WTC11 (cell line): ENCODE results near the gene LIFR.

ENCODE experiments used
- ATF2 ChIP-seq: sonication (generic); formaldehyde crosslinking; IDR thresholded peaks from 2 replicates; pipeline ENCODE4 v1.8.1; 2022; ENCODE audit warnings: low read depth, missing genetic modification reagents, borderline replicate concordance
- ATF6 ChIP-seq: sonication (generic); formaldehyde crosslinking; IDR thresholded peaks from 2 replicates; pipeline ENCODE4 v1.8.1; 2023; ENCODE audit warnings: mild to moderate bottlenecking, missing genetic modification reagents
- CREB1 ChIP-seq: sonication (generic); formaldehyde crosslinking; IDR thresholded peaks from 2 replicates; pipeline ENCODE4 v1.8.0; 2023; ENCODE audit warnings: mild to moderate bottlenecking, missing genetic modification reagents
- CTCF ChIP-seq: fragments of 200-600 bp; IDR thresholded peaks from 2 replicates; pipeline ENCODE4 v1.8.0; 2022; ENCODE audit warnings: antibody characterized with exemption
- ETV6 ChIP-seq: sonication (generic); formaldehyde crosslinking; IDR thresholded peaks from 2 replicates; pipeline ENCODE4 v1.8.1; 2022; ENCODE audit warnings: mild to moderate bottlenecking, missing genetic modification reagents
- FOXJ3 ChIP-seq: sonication (generic); formaldehyde crosslinking; IDR thresholded peaks from 2 replicates; pipeline ENCODE4 v1.9.0; 2021; ENCODE audit warnings: missing genetic modification reagents, mild to moderate bottlenecking, borderline replicate concordance
- FOXP1 ChIP-seq: sonication (generic); formaldehyde crosslinking; IDR thresholded peaks from 2 replicates; pipeline ENCODE4 v1.8.0; 2022; ENCODE audit warnings: missing genetic modification reagents, mild to moderate bottlenecking, moderate library complexity, borderline replicate concordance
- MAX ChIP-seq: sonication (generic); formaldehyde crosslinking; IDR thresholded peaks from 2 replicates; pipeline ENCODE4 v1.8.0; 2022; ENCODE audit warnings: mild to moderate bottlenecking, missing genetic modification reagents
- MYBL2 ChIP-seq: sonication (generic); formaldehyde crosslinking; IDR thresholded peaks from 2 replicates; pipeline ENCODE4 v1.8.1; 2023; ENCODE audit warnings: mild to moderate bottlenecking, moderate library complexity, missing genetic modification reagents
- ZBTB21 ChIP-seq: sonication (generic); formaldehyde crosslinking; IDR thresholded peaks from 2 replicates; pipeline ENCODE4 v1.8.1; 2023; ENCODE audit warnings: mild to moderate bottlenecking, missing genetic modification reagents, borderline replicate concordance
- ZNF121 ChIP-seq: sonication (generic); formaldehyde crosslinking; IDR thresholded peaks from 2 replicates; pipeline ENCODE4 v1.8.0; 2023; ENCODE audit warnings: missing genetic modification reagents
- ZNF425 ChIP-seq: fragments of 250-450 bp; sonication (Bioruptor Pico); conservative IDR thresholded peaks from 2 replicates; pipeline ENCODE4 v1.9.0; 2021; ENCODE audit warnings: mild to moderate bottlenecking
- ZSCAN18 ChIP-seq: fragments of 250-450 bp; sonication (Bioruptor Pico); IDR thresholded peaks from 2 replicates; pipeline ENCODE4 v2.1.2; 2022; ENCODE audit warnings: mild to moderate bottlenecking, moderate library complexity

- TF ChIP-seq ZNF121, result no peak
- no peak for TF ChIP-seq CREB1 (CRISPR knock-in tag)
- no peak for TF ChIP-seq CTCF
- no peak for TF ChIP-seq ZBTB21
- no peak for TF ChIP-seq ZSCAN18 (CRISPR knock-in tag)
- no peak for TF ChIP-seq MAX (CRISPR knock-in tag)
- TF ChIP-seq FOXJ3 (CRISPR knock-in tag), result no peak
- no peak for TF ChIP-seq ATF2 (CRISPR knock-in tag)
- TF ChIP-seq ATF6 (CRISPR knock-in tag), result no peak
- no peak for TF ChIP-seq FOXP1 (CRISPR knock-in tag)
- TF ChIP-seq ZNF425 (CRISPR knock-in tag), result no peak
- TF ChIP-seq MYBL2 (CRISPR knock-in tag), result no peak
- TF ChIP-seq ETV6 (CRISPR knock-in tag), result no peak
Observed at GRCh38 chr5:38595132-38595745, 38.8 kb upstream of the LIFR start.
